H1 (cell line): ENCODE results near the gene KRCC1. TPM values are rescaled to one million over a fixed set of nuclear protein-coding genes. Genes with fewer than 3 reads are reported as not detected.

Experiments used
- CTCF ChIA-PET: fragments of 300-600 bp; sonication (Branson Sonifier 250); formaldehyde crosslinking; loops from one replicate; lab custom pipeline; 2021; ENCODE audit not compliant: partially characterized antibody; lab: Charles Lee
- POLR2A ChIA-PET: fragments of 300-600 bp; sonication (Branson Sonifier 250); formaldehyde crosslinking; loops from one replicate; lab custom pipeline; 2021; ENCODE audit warnings: inconsistent platforms; ENCODE audit not compliant: partially characterized antibody; lab: Charles Lee
- DNase-seq, 2 experiments: peaks; one replicate each; pipeline versions ENCODE4 v3.0.0 to v3.0.0-alpha.2; 2010 to 2022; ENCODE audit warnings: low spot score in 2 of 2, low read depth in 1 of 2, mixed read lengths in 1 of 2
- FAIRE-seq: peaks from 2 replicates; lab custom pipeline; 2011; peaks lifted over from hg19 to GRCh38; lab: Jason Lieb, UNC
- H2AFZ ChIP-seq: 2 replicates; pipeline ENCODE4 v1.8.1; 2012; ENCODE audit warnings: low read length, inconsistent platforms
- H2AK5ac ChIP-seq: 2 replicates; pipeline ENCODE4 v1.6.1; 2013; ENCODE audit warnings: low read depth, low read length
- H2BK120ac ChIP-seq: replicated peaks from 2 replicates; pipeline ENCODE3; 2013; ENCODE audit warnings: low read depth, low read length, inconsistent platforms
- H2BK12ac ChIP-seq: 2 replicates; pipeline ENCODE4 v1.6.1; 2013; ENCODE audit warnings: low read depth, low read length
- H2BK15ac ChIP-seq: 2 replicates; pipeline ENCODE4 v1.6.1; 2013; ENCODE audit warnings: low read length
- H2BK20ac ChIP-seq: 2 replicates; pipeline ENCODE4 v1.6.1; 2013; ENCODE audit warnings: low read length
- H2BK5ac ChIP-seq: 2 replicates; pipeline ENCODE4 v1.6.1; 2013; ENCODE audit warnings: low read depth, low read length
- H3K14ac ChIP-seq: 2 replicates; pipeline ENCODE4 v1.6.1; 2013; ENCODE audit warnings: inconsistent platforms; ENCODE audit not compliant: insufficient read length
- H3K18ac ChIP-seq: 2 replicates; pipeline ENCODE4 v1.6.1; 2013; ENCODE audit warnings: low read length; ENCODE audit errors: extremely low read depth
- H3K23ac ChIP-seq: 2 replicates; pipeline ENCODE4 v1.6.1; 2013; ENCODE audit warnings: inconsistent platforms; ENCODE audit not compliant: insufficient read length
- H3K23me2 ChIP-seq: 2 replicates; pipeline ENCODE4 v1.6.1; 2013; ENCODE audit warnings: low read depth, low read length
- H3K27ac ChIP-seq: 2 replicates; pipeline ENCODE4 v1.6.1; 2011; ENCODE audit warnings: low read depth, low read length, inconsistent platforms
- H3K27me3 ChIP-seq, 4 experiments: replicated peaks in 1 of 4; 1 replicate in 1 of 4; 2 replicates in 3 of 4; pipeline versions ENCODE4 v1.6.1 to v1.8.1; 2011 to 2013; ENCODE audit warnings: low read length in 3 of 4, mild to moderate bottlenecking in 3 of 4, inconsistent platforms in 2 of 4, mixed read lengths in 2 of 4, moderate library complexity in 1 of 4; ENCODE audit not compliant: control insufficient read depth in 3 of 4, insufficient read depth in 3 of 4; ENCODE audit errors: extremely low read depth in 1 of 4
- H3K36me3 ChIP-seq, 4 experiments: 2 replicates each; pipeline versions ENCODE4 v1.6.1 to v1.8.1; 2011 to 2013; ENCODE audit warnings: mild to moderate bottlenecking in 4 of 4, low read length in 3 of 4, moderate library complexity in 2 of 4, control low read depth in 1 of 4, inconsistent platforms in 1 of 4; ENCODE audit not compliant: insufficient read depth in 4 of 4, control insufficient read depth in 2 of 4
- H3K4ac ChIP-seq: replicated peaks from 2 replicates; pipeline ENCODE3; 2013; ENCODE audit warnings: low read length, low read depth, mixed read lengths, inconsistent platforms; ENCODE audit not compliant: insufficient read length
- H3K4me1 ChIP-seq, 4 experiments: replicated peaks in 1 of 4; 1 replicate in 1 of 4; 2 replicates in 3 of 4; pipeline versions ENCODE4 v1.6.1 to v1.8.1; 2011 to 2013; ENCODE audit warnings: low read length in 3 of 4, inconsistent platforms in 2 of 4, mixed read lengths in 1 of 4; ENCODE audit not compliant: insufficient read depth in 4 of 4, control insufficient read depth in 3 of 4
- H3K4me2 ChIP-seq, 2 experiments: 2 replicates each; pipeline versions ENCODE4 v1.6.1 to v1.8.1; 2011 to 2013; ENCODE audit warnings: low read depth in 2 of 2, low read length in 2 of 2, control low read depth in 1 of 2, inconsistent platforms in 1 of 2, mild to moderate bottlenecking in 1 of 2; ENCODE audit not compliant: insufficient read depth in 1 of 2
- H3K4me3 ChIP-seq, 4 experiments: fragments of 200-600, 300-600 bp in 1 of 4; sonication (generic), shearing (Covaris generic), sonication (Bioruptor Twin) in 1 of 4; 2 replicates each; pipeline versions ENCODE4 v1.5.1 to v1.8.1; 2011 to 2016; ENCODE audit warnings: low read length in 4 of 4, low read depth in 3 of 4, control low read depth in 2 of 4, inconsistent platforms in 2 of 4, mild to moderate bottlenecking in 2 of 4, mixed read lengths in 1 of 4, moderate library complexity in 1 of 4; ENCODE audit not compliant: insufficient read depth in 2 of 4; ENCODE audit errors: extremely low read depth in 1 of 4
- H3K56ac ChIP-seq: replicated peaks from 2 replicates; pipeline ENCODE3; 2013; ENCODE audit warnings: low read depth, mild to moderate bottlenecking, mixed read lengths, low read length, inconsistent platforms; ENCODE audit not compliant: insufficient read length
- H3K79me1 ChIP-seq: 2 replicates; pipeline ENCODE4 v1.6.1; 2013; ENCODE audit warnings: low read depth, low read length, control low read depth
- H3K79me2 ChIP-seq, 2 experiments: 2 replicates each; pipeline versions ENCODE4 v1.6.1 to v1.8.1; 2012 to 2013; ENCODE audit warnings: low read length in 2 of 2, mild to moderate bottlenecking in 2 of 2, inconsistent platforms in 1 of 2; ENCODE audit not compliant: insufficient read depth in 2 of 2, control insufficient read depth in 1 of 2
- H3K9ac ChIP-seq, 4 experiments: replicated peaks in 1 of 4; 1 replicate in 1 of 4; 2 replicates in 3 of 4; pipeline versions ENCODE4 v1.6.1 to v1.8.1; 2011 to 2013; ENCODE audit warnings: low read depth in 3 of 4, low read length in 3 of 4, control low read depth in 2 of 4, mild to moderate bottlenecking in 2 of 4, moderate library complexity in 2 of 4, inconsistent platforms in 1 of 4; ENCODE audit errors: extremely low read depth in 1 of 4
- H3K9me3 ChIP-seq, 2 experiments: 2 replicates each; pipeline versions ENCODE4 v1.6.1 to v1.8.1; 2012 to 2013; ENCODE audit warnings: mild to moderate bottlenecking in 2 of 2, moderate library complexity in 2 of 2, control low read depth in 1 of 2, inconsistent platforms in 1 of 2, low read depth in 1 of 2, low read length in 1 of 2, mixed read lengths in 1 of 2; ENCODE audit not compliant: insufficient read depth in 2 of 2
- H4K20me1 ChIP-seq, 2 experiments: replicated peaks in 1 of 2; 2 replicates each; pipeline versions ENCODE3 to v1.8.1; 2011 to 2013; ENCODE audit warnings: inconsistent platforms in 2 of 2, low read length in 2 of 2, mild to moderate bottlenecking in 1 of 2; ENCODE audit not compliant: insufficient read depth in 2 of 2, control insufficient read depth in 1 of 2
- H4K5ac ChIP-seq: 2 replicates; pipeline ENCODE4 v1.6.1; 2013; ENCODE audit warnings: low read length, low read depth, mixed read lengths, inconsistent platforms; ENCODE audit not compliant: insufficient read length
- H4K8ac ChIP-seq: 2 replicates; pipeline ENCODE4 v1.8.0; 2013; ENCODE audit warnings: mild to moderate bottlenecking, moderate library complexity, low read length, inconsistent platforms; ENCODE audit not compliant: insufficient read depth; ENCODE audit errors: extremely low read depth
- H4K91ac ChIP-seq: replicated peaks from 2 replicates; pipeline ENCODE3; 2013; ENCODE audit warnings: low read length, mixed read lengths, inconsistent platforms; ENCODE audit not compliant: insufficient read length
- EZH2 ChIP-seq: fragments of 200-600 bp; sonication (generic); IDR thresholded peaks from 2 replicates; pipeline ENCODE4 v1.7.1; 2012; ENCODE audit warnings: low read depth, mild to moderate bottlenecking, moderate library complexity, low read length, inconsistent platforms; ENCODE audit not compliant: severe bottlenecking
- TEAD4 ChIP-seq: IDR thresholded peaks from 2 replicates; pipeline ENCODE4 v1.6.1; 2012; ENCODE audit warnings: low read depth, low read length, inconsistent platforms, mixed read lengths
- USF2 ChIP-seq: IDR thresholded peaks from 2 replicates; pipeline ENCODE4 v1.6.1; 2011; ENCODE audit warnings: low read length, improper control_type of control experiment
- WGBS, 2 experiments: shearing (Covaris generic) in 1 of 2; methylation state at CpG; one replicate each; pipeline versions ENCODE4 v1.1.6 to v1.1.7; 2013 to 2015; ENCODE audit warnings: low lambda C conversion rate in 2 of 2, mixed read lengths in 2 of 2, inconsistent platforms in 1 of 2, low coverage in 1 of 2, missing lambda C conversion rate in 1 of 2; ENCODE audit not compliant: insufficient replicate concordance in 2 of 2, insufficient coverage in 1 of 2, insufficient read length in 1 of 2; ENCODE audit errors: extremely low coverage in 1 of 2, missing lambda C conversion rate in 1 of 2; 5-methylcytosine and 5-hydroxymethylcytosine counted together
- polyA plus RNA-seq, 7 experiments: library from polyadenylated mRNA; depleted of rRNA in 3 of 7; stranded (reverse) in 5 of 7; unstranded in 2 of 7; fragments of >200 nt in 5 of 7; fragments of 200-250 nt in 2 of 7; gene quantifications; 1 replicate in 5 of 7; 2 replicates in 1 of 7; 4 replicates in 1 of 7; pipeline versions ENCODE4 v1.2.1 to v1.2.3, GENCODE V29; 2011 to 2013; ENCODE audit warnings: missing spikeins in 2 of 7, mixed read lengths in 2 of 7
- total RNA-seq: library from RNA; stranded (reverse); fragmentation: NEBNext Ultra II Directional; extraction: Animal tissue kit (Norgen Biotek cat#: 25700); gene quantifications from 2 replicates; pipeline ENCODE4 v1.2.1, GENCODE V29; 2021

Gene KRCC1
- total and polyA plus RNA-seq, 2 of the 8 experiments (the other 6 are each of a cell fraction or from before 2014, with no cell fraction given), result 5.1 to 8.5 TPM

- Histone ChIP-seq H3K9me3 (no peaks in the 10 kb centered on the region), H3K4ac (no peak overlapping the region), H3K27ac (no peak overlapping the region), H2BK5ac (no peak overlapping the region), H3K36me3 (no peaks in the 10 kb centered on the region), H4K91ac (no peak overlapping the region), H3K23me2 (no peaks in the 10 kb centered on the region), H4K5ac (no peak overlapping the region), H3K4me2 (no peak overlapping the region), H3K4me3 (no peak overlapping the region), H3K9ac (no peak overlapping the region), H3K23ac (no peak overlapping the region), H3K18ac (no peak overlapping the region), H2BK12ac (no peak overlapping the region), H2AFZ (no peak overlapping the region), H2BK20ac (no peak overlapping the region), H3K4me1 (0 out of 7 replicates have a peak, but pooled peaks cover 0 to 2% (median 0%) of the 10 kb centered on the region in 4 experiments), H3K56ac (no peak overlapping the region), H2BK120ac (no peak overlapping the region), H3K27me3 (no peaks in the 10 kb centered on the region), H3K14ac (no peak overlapping the region), H3K79me2 (no peaks in the 10 kb centered on the region), H2BK15ac (no peak overlapping the region), H4K8ac (no peak overlapping the region), H3K79me1 (no peaks in the 10 kb centered on the region), H4K20me1 (no peaks in the 10 kb centered on the region), H2AK5ac (no peak overlapping the region)
- TF ChIP-seq EZH2 (no peak), USF2 (no peak), TEAD4 (no peak)
- POLR2A ChIA-PET, result interaction anchor here (0.7 to 1.4 kb wide), 3 partner anchors 9 to 158 kb away, joined by 3 to 6 read pairs (median 3); no protein-coding TSS in a partner anchor
- 91% methylated on average over 1 of the region's 1 CpG; no CpG with 5 or more reads in 1 of the 2 experiments for WGBS, 2 experiments
- CTCF ChIA-PET, result interaction anchor here (0.7 to 2.5 kb wide), 5 partner anchors 9 to 444 kb away, joined by 3 to 9 read pairs (median 5); no protein-coding TSS in a partner anchor
- FAIRE-seq (no peak), DNase-seq (no peak)
Measured at GRCh38 chr2:88011011-88011410, 44.6 kb downstream of the KRCC1 start.
